KMS-11 (cell line): ENCODE data around the gene HSPD1.

Experiments
- H2AFZ ChIP-seq: fragments of 200-600 bp; sonication (generic); 2 replicates; pipeline ENCODE4 v1.6.1; 2016; ENCODE audit warnings: antibody characterized with exemption, mixed run types, low read depth
- H3K27ac ChIP-seq: fragments of 200-600 bp; sonication (generic); 2 replicates; pipeline ENCODE4 v1.6.1; 2016; ENCODE audit warnings: mild to moderate bottlenecking, mixed run types
- H3K27me3 ChIP-seq: fragments of 200-600 bp; sonication (generic); 2 replicates; pipeline ENCODE4 v1.6.1; 2017; ENCODE audit warnings: mild to moderate bottlenecking, low read depth, mixed run types, moderate library complexity; ENCODE audit not compliant: insufficient read depth
- H3K36me3 ChIP-seq: fragments of 200-600 bp; sonication (generic); 2 replicates; pipeline ENCODE4 v1.6.1; 2017; ENCODE audit warnings: mild to moderate bottlenecking, mixed run types; ENCODE audit not compliant: insufficient read depth
- H3K4me1 ChIP-seq: fragments of 200-600 bp; sonication (generic); 2 replicates; pipeline ENCODE4 v1.6.1; 2016; ENCODE audit warnings: mild to moderate bottlenecking, low read depth, mixed run types; ENCODE audit not compliant: poor library complexity, severe bottlenecking
- H3K4me2 ChIP-seq: fragments of 200-600 bp; sonication (generic); 2 replicates; pipeline ENCODE4 v1.7.0; 2016; ENCODE audit warnings: mild to moderate bottlenecking, mixed run types
- H3K4me3 ChIP-seq: fragments of 200-600 bp; sonication (generic); IDR thresholded peaks from 2 replicates; pipeline ENCODE4 v1.6.1; 2017; ENCODE audit warnings: low read depth, low read length, mixed read lengths; ENCODE audit not compliant: insufficient read depth
- H3K79me2 ChIP-seq: fragments of 200-600 bp; sonication (generic); 2 replicates; pipeline ENCODE4 v1.6.1; 2016; ENCODE audit warnings: low read depth, mixed run types; ENCODE audit not compliant: insufficient read depth
- H3K9ac ChIP-seq: fragments of 200-600 bp; sonication (generic); 2 replicates; pipeline ENCODE4 v1.6.1; 2016; ENCODE audit warnings: mild to moderate bottlenecking, mixed run types
- H4K20me1 ChIP-seq: fragments of 200-600 bp; sonication (generic); 2 replicates; pipeline ENCODE4 v1.6.1; 2016; ENCODE audit warnings: mild to moderate bottlenecking, mixed run types; ENCODE audit not compliant: insufficient read depth
- TF ChIP-seq, protein P1 (sequence below): fragments of 200-600 bp; sonication (generic); conservative IDR thresholded peaks from 2 replicates; pipeline ENCODE4 v1.6.1; 2017; ENCODE audit warnings: low read depth, mild to moderate bottlenecking, antibody characterized with exemption, low read length, moderate library complexity, mixed read lengths

HSPD1 gene

DNA sequence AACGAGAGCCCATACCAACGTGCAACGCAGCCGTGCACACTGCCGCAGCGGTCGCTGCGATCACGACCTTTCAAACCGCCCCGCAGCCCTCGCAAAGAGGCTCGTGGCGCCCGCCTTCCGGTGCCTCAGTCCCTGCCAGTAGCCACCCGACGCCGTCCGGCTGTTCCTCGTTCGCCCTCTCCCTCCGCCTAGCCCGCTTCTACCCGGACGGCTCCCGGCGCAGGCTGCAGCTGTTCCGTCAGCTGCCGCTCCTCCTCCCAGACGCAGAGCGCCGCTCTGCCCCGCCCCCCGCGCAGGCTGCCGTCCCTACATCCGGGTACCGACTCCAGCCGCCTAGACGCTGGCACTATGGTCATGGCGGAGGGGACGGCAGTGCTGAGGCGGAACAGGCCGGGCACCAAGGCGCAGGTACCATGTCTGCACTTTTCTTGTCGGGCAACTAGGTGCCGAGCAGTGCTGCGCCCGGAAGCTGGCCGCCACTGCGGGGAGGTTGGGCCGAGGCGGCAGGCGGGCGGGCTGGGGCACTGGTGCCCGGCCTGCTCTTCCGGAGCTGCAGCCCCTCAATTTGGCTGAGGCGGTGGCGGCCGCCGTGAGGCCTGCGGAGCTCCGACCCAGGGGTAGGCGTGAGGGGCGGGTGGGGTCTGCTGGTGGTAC is 16.2 kb upstream of the HSPD1 start, which contains the start of gene MOB4:
Gene MOB4, plus strand, starts transcription at position 328 of the 654 bp plus-strand sequence. Its CDS starts 21 bp downstream, at position 349.
- TF ChIP-seq, protein P1, sequence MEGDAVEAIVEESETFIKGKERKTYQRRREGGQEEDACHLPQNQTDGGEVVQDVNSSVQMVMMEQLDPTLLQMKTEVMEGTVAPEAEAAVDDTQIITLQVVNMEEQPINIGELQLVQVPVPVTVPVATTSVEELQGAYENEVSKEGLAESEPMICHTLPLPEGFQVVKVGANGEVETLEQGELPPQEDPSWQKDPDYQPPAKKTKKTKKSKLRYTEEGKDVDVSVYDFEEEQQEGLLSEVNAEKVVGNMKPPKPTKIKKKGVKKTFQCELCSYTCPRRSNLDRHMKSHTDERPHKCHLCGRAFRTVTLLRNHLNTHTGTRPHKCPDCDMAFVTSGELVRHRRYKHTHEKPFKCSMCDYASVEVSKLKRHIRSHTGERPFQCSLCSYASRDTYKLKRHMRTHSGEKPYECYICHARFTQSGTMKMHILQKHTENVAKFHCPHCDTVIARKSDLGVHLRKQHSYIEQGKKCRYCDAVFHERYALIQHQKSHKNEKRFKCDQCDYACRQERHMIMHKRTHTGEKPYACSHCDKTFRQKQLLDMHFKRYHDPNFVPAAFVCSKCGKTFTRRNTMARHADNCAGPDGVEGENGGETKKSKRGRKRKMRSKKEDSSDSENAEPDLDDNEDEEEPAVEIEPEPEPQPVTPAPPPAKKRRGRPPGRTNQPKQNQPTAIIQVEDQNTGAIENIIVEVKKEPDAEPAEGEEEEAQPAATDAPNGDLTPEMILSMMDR: no peak
- peaks cover 49% of the 10 kb centered on the region for H3K79me2 ChIP-seq
- peak within 1 kb of the TSS; percentile 77 for H2AFZ ChIP-seq

DNA sequence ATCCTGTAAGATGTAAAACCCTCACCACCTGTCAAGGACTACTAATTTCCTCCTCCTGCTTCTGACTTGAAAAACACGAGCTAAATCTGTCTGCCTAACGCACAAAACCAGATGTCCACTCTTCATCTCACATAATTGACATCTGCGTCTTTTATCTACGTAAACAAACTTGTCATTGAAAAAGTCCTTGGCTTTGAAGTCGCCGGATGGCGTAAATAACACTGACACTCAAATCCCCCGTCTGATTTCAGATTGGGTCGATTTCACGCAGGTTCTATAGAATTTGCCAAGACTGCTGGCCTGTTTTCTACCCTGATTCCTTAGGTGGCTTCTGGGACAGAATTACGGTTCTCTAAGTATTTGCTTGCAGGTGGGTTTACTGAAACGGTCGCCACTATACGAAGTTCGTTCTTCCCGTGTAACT is 15.7 kb upstream of the HSPD1 start:
- H2AFZ ChIP-seq: peak overlapping the region; percentile 77
- no peaks in the 10 kb centered on the region for H3K27me3 ChIP-seq
- peaks cover 44% of the 10 kb centered on the region for H3K79me2 ChIP-seq
- H3K4me3 ChIP-seq: peak overlapping the region; percentile 81
- peak overlapping the region; percentile 98 for H3K4me2 ChIP-seq
- H3K27ac ChIP-seq: peak overlapping the region; percentile 94
- peaks cover 33% of the 10 kb centered on the region for H3K4me1 ChIP-seq
- TF ChIP-seq, protein P1: no peak
- no peaks in the 10 kb centered on the region for H3K36me3 ChIP-seq
- peak overlapping the region; percentile 82 for H3K9ac ChIP-seq
- H4K20me1 ChIP-seq: no peaks in the 10 kb centered on the region

More for the DNA sequence above, 16.2 kb upstream of the HSPD1 start, which contains the start of gene MOB4:
- H3K9ac ChIP-seq: peak within 1 kb of the TSS; percentile 82
- H3K27ac ChIP-seq: peak within 1 kb of the TSS; percentile 94
- H3K4me2 ChIP-seq: peak within 1 kb of the TSS; percentile 98
- H3K36me3 ChIP-seq: no peaks in the 10 kb centered on the region
- H3K4me3 ChIP-seq: peak within 1 kb of the TSS; percentile 81
- H4K20me1 ChIP-seq: no peaks in the 10 kb centered on the region
- H3K4me1 ChIP-seq: peaks cover 33% of the 10 kb centered on the region
- H3K27me3 ChIP-seq: no peaks in the 10 kb centered on the region

DNA sequence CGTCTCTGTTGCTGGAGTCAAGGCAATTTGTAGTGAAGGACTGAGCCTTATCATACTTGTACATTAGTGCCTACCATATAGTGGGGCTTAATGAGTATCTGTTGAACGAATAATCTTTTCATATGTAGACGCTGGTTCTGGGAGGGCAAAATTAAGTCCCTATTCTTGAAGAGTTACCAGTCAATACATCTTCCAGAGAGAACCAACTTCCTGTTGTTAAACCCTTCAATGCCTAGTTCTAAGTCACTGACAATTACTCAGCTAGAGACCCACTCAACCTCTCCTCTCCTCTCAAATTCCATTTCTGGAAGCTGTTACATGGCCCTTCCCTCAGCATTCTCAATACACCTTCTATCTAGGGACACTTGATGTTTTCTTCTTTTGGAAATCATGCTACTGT is 15.1 kb upstream of the HSPD1 start:
- Histone ChIP-seq H3K4me2 (peak overlapping the region; percentile 98), H3K9ac (peak overlapping the region; percentile 82; the same call in 1 of the 2 replicates), H3K4me3 (peak overlapping the region; percentile 70), H3K27ac (peak overlapping the region; percentile 94), H3K79me2 (peaks cover 38% of the 10 kb centered on the region), H2AFZ (peak overlapping the region; percentile 77), H3K27me3 (no peaks in the 10 kb centered on the region), H3K4me1 (peaks cover 33% of the 10 kb centered on the region), H4K20me1 (no peaks in the 10 kb centered on the region), H3K36me3 (no peaks in the 10 kb centered on the region)
- TF ChIP-seq, protein P1: no peak

DNA sequence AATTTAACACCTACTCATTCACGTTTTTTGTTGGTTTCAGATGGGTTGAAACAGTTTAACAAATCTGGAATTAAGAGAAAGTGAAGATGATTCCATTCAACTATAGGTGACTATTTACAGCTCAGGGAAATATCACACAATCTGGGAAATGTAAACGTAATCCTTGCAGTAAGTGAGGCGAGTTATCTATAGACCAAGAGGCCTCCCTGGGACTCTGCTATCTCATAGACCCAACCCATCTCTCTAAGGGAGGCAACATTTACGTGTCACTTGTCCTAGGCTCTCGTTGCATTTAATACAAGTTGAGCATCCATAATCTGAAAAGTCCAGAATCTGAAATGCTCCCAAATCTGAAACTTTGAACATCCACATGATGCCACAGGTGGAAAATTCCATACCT is 14.3 kb upstream of the HSPD1 start:
- Histone ChIP-seq H3K27ac (peak overlapping the region; percentile 94; the same call in 1 of the 2 replicates), H3K36me3 (no peaks in the 10 kb centered on the region), H3K4me2 (peak overlapping the region; percentile 98), H4K20me1 (no peaks in the 10 kb centered on the region), H3K4me3 (no peak overlapping the region), H3K4me1 (peaks cover 33% of the 10 kb centered on the region), H2AFZ (no peak overlapping the region), H3K27me3 (no peaks in the 10 kb centered on the region), H3K9ac (no peak overlapping the region), H3K79me2 (peaks cover 30% of the 10 kb centered on the region)
- TF ChIP-seq, protein P1: no peak
